ENCODE results near the gene HEXIM1. TPM values are rescaled to one million over a fixed set of nuclear protein-coding genes. Genes with fewer than 3 reads are reported as not detected.

HEXIM1 gene
- total and polyA plus RNA-seq, 2 experiments from 2014 or later, result 9.2 to 10.9 TPM

DNA sequence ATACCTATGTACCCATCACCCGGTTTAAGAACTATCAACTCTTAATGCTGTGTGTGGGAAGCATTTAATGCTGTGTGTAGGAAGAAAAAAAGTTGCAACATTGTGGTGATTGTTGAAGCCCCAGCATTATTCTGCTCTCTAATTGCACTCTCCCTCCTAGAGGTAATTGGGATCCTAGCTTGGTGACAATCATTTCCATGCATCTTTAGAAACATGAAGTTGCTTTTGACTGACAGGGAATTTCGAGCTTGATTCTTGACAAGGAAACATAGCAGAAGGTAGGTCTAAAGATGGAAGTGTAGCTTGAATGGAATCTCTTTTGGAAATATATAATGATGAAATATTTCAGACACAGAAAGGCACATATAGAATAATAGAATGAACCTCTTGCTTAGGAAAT is 40.7 kb downstream of the HEXIM1 start (continued):
- TF ChIP-seq, protein P1, sequence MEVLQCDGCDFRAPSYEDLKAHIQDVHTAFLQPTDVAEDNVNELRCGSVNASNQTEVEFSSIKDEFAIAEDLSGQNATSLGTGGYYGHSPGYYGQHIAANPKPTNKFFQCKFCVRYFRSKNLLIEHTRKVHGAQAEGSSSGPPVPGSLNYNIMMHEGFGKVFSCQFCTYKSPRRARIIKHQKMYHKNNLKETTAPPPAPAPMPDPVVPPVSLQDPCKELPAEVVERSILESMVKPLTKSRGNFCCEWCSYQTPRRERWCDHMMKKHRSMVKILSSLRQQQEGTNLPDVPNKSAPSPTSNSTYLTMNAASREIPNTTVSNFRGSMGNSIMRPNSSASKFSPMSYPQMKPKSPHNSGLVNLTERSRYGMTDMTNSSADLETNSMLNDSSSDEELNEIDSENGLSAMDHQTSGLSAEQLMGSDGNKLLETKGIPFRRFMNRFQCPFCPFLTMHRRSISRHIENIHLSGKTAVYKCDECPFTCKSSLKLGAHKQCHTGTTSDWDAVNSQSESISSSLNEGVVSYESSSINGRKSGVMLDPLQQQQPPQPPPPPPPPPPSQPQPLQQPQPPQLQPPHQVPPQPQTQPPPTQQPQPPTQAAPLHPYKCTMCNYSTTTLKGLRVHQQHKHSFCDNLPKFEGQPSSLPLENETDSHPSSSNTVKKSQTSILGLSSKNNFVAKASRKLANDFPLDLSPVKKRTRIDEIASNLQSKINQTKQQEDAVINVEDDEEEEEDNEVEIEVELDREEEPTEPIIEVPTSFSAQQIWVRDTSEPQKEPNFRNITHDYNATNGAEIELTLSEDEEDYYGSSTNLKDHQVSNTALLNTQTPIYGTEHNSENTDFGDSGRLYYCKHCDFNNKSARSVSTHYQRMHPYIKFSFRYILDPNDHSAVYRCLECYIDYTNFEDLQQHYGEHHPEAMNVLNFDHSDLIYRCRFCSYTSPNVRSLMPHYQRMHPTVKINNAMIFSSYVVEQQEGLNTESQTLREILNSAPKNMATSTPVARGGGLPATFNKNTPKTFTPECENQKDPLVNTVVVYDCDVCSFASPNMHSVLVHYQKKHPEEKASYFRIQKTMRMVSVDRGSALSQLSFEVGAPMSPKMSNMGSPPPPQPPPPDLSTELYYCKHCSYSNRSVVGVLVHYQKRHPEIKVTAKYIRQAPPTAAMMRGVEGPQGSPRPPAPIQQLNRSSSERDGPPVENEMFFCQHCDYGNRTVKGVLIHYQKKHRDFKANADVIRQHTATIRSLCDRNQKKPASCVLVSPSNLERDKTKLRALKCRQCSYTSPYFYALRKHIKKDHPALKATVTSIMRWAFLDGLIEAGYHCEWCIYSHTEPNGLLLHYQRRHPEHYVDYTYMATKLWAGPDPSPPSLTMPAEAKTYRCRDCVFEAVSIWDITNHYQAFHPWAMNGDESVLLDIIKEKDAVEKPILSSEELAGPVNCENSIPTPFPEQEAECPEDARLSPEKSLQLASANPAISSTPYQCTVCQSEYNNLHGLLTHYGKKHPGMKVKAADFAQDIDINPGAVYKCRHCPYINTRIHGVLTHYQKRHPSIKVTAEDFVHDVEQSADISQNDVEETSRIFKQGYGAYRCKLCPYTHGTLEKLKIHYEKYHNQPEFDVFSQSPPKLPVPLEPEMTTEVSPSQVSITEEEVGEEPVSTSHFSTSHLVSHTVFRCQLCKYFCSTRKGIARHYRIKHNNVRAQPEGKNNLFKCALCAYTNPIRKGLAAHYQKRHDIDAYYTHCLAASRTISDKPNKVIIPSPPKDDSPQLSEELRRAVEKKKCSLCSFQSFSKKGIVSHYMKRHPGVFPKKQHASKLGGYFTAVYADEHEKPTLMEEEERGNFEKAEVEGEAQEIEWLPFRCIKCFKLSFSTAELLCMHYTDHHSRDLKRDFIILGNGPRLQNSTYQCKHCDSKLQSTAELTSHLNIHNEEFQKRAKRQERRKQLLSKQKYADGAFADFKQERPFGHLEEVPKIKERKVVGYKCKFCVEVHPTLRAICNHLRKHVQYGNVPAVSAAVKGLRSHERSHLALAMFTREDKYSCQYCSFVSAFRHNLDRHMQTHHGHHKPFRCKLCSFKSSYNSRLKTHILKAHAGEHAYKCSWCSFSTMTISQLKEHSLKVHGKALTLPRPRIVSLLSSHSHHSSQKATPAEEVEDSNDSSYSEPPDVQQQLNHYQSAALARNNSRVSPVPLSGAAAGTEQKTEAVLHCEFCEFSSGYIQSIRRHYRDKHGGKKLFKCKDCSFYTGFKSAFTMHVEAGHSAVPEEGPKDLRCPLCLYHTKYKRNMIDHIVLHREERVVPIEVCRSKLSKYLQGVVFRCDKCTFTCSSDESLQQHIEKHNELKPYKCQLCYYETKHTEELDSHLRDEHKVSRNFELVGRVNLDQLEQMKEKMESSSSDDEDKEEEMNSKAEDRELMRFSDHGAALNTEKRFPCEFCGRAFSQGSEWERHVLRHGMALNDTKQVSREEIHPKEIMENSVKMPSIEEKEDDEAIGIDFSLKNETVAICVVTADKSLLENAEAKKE (CRISPR knock-in tag; IDR thresholded peaks at IDR 0.05), result no peak
- TF ChIP-seq ZNF114 (CRISPR knock-in tag; IDR thresholded peaks at IDR 0.05) (no peak), JUNB (IDR thresholded peaks at IDR 0.05; ENCODE audit: unreplicated experiment) (no peak), ZNF331 (CRISPR knock-in tag; IDR thresholded peaks at IDR 0.05; ENCODE audit: low read depth) (no peak), STAT1 (IDR thresholded peaks at IDR 0.05; ENCODE audit: unreplicated experiment) (no peak), EZH2 (IDR thresholded peaks at IDR 0.05; ENCODE audit: low read depth, unreplicated experiment) (no peak), EZH2phosphoT487 (IDR thresholded peaks at IDR 0.05; ENCODE audit: unreplicated experiment) (no peak), NANOG (IDR thresholded peaks at IDR 0.05; ENCODE audit: borderline replicate concordance) (no peak), CREB1 (CRISPR knock-in tag; IDR thresholded peaks at IDR 0.05; ENCODE audit: low read depth) (no peak), POLR2AphosphoS5 (IDR thresholded peaks at IDR 0.05; ENCODE audit: low read depth) (no peak)
- TF ChIP-seq, protein P2, sequence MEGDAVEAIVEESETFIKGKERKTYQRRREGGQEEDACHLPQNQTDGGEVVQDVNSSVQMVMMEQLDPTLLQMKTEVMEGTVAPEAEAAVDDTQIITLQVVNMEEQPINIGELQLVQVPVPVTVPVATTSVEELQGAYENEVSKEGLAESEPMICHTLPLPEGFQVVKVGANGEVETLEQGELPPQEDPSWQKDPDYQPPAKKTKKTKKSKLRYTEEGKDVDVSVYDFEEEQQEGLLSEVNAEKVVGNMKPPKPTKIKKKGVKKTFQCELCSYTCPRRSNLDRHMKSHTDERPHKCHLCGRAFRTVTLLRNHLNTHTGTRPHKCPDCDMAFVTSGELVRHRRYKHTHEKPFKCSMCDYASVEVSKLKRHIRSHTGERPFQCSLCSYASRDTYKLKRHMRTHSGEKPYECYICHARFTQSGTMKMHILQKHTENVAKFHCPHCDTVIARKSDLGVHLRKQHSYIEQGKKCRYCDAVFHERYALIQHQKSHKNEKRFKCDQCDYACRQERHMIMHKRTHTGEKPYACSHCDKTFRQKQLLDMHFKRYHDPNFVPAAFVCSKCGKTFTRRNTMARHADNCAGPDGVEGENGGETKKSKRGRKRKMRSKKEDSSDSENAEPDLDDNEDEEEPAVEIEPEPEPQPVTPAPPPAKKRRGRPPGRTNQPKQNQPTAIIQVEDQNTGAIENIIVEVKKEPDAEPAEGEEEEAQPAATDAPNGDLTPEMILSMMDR (conservative IDR thresholded peaks at IDR 0.05; ENCODE audit: low read depth in 2 of 2), result no peak
- TF ChIP-seq, protein P3, sequence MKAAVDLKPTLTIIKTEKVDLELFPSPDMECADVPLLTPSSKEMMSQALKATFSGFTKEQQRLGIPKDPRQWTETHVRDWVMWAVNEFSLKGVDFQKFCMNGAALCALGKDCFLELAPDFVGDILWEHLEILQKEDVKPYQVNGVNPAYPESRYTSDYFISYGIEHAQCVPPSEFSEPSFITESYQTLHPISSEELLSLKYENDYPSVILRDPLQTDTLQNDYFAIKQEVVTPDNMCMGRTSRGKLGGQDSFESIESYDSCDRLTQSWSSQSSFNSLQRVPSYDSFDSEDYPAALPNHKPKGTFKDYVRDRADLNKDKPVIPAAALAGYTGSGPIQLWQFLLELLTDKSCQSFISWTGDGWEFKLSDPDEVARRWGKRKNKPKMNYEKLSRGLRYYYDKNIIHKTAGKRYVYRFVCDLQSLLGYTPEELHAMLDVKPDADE (IDR thresholded peaks at IDR 0.05), result no peak
